ENCODE data around the gene CLASP1. TPM values are rescaled to one million over a fixed set of nuclear protein-coding genes. Genes with fewer than 3 reads are reported as not detected.

Gene CLASP1
- total RNA-seq, 1 donor from 2014 or later, result 54.1 TPM

GRCh38 chr2:121504316-121504715 is 144.9 kb downstream of the CLASP1 start:
- DNase-seq (ENCODE audit: low read depth), result no peak
- no peaks in the 10 kb centered on the region for H3K27me3 ChIP-seq (ENCODE audit: control insufficient read depth, insufficient read depth, low read length)
- TF ChIP-seq CTCF (IDR thresholded peaks at IDR 0.05; ENCODE audit: insufficient read depth, low read length, poor library complexity, severe bottlenecking), result no peak
- H3K36me3 ChIP-seq (ENCODE audit: control insufficient read depth, insufficient read depth, low read length), result no peaks in the 10 kb centered on the region
- no peak overlapping the region for H3K4me3 ChIP-seq (ENCODE audit: low read depth, low read length)

GRCh38 chr2:121502781-121503180 is 146.5 kb downstream of the CLASP1 start:
- DNase-seq (ENCODE audit: low read depth), result no peak
- no peaks in the 10 kb centered on the region for H3K27me3 ChIP-seq (ENCODE audit: control insufficient read depth, insufficient read depth, low read length)
- no peak overlapping the region for H3K4me3 ChIP-seq (ENCODE audit: low read depth, low read length)
- TF ChIP-seq CTCF (IDR thresholded peaks at IDR 0.05; ENCODE audit: insufficient read depth, low read length, poor library complexity, severe bottlenecking), result no peak
- no peaks in the 10 kb centered on the region for H3K36me3 ChIP-seq (ENCODE audit: control insufficient read depth, insufficient read depth, low read length)

- Histone ChIP-seq H3K36me3 (ENCODE audit: control insufficient read depth, insufficient read depth, low read length) (no peaks in the 10 kb centered on the region), H3K4me3 (ENCODE audit: low read depth, low read length) (no peak overlapping the region), H3K27me3 (ENCODE audit: control insufficient read depth, insufficient read depth, low read length) (no peaks in the 10 kb centered on the region)
- DNase-seq (ENCODE audit: low read depth), result no peak
- no peak for TF ChIP-seq CTCF (IDR thresholded peaks at IDR 0.05; ENCODE audit: insufficient read depth, low read length, poor library complexity, severe bottlenecking)
Measured at GRCh38 chr2:121502246-121502645, 147.0 kb downstream of the CLASP1 start.

- no peak for DNase-seq (ENCODE audit: low read depth)
- H3K36me3 ChIP-seq (ENCODE audit: control insufficient read depth, insufficient read depth, low read length), result no peaks in the 10 kb centered on the region
- TF ChIP-seq CTCF (IDR thresholded peaks at IDR 0.05; ENCODE audit: insufficient read depth, low read length, poor library complexity, severe bottlenecking), result no peak
- H3K4me3 ChIP-seq (ENCODE audit: low read depth, low read length), result no peak overlapping the region
- no peaks in the 10 kb centered on the region for H3K27me3 ChIP-seq (ENCODE audit: control insufficient read depth, insufficient read depth, low read length)
Measured at GRCh38 chr2:121501554-121501953, 147.7 kb downstream of the CLASP1 start.

- H3K4me3 ChIP-seq (ENCODE audit: low read depth, low read length), result no peak overlapping the region
- TF ChIP-seq CTCF (IDR thresholded peaks at IDR 0.05; ENCODE audit: insufficient read depth, low read length, poor library complexity, severe bottlenecking), result no peak
- no peak for DNase-seq (ENCODE audit: low read depth)
Measured at GRCh38 chr2:121501031-121501430, 148.2 kb downstream of the CLASP1 start.

GRCh38 chr2:121498731-121499130 is 150.5 kb downstream of the CLASP1 start:
- DNase-seq (ENCODE audit: low read depth), result no peak
- no peak for TF ChIP-seq CTCF (IDR thresholded peaks at IDR 0.05; ENCODE audit: insufficient read depth, low read length, poor library complexity, severe bottlenecking)
- Histone ChIP-seq H3K36me3 (ENCODE audit: control insufficient read depth, insufficient read depth, low read length) (no peaks in the 10 kb centered on the region), H3K4me3 (ENCODE audit: low read depth, low read length) (no peak overlapping the region), H3K27me3 (ENCODE audit: control insufficient read depth, insufficient read depth, low read length) (no peaks in the 10 kb centered on the region)

More at GRCh38 chr2:121501031-121501430, 148.2 kb downstream of the CLASP1 start:
- Histone ChIP-seq H3K36me3 (ENCODE audit: control insufficient read depth, insufficient read depth, low read length) (no peaks in the 10 kb centered on the region), H3K27me3 (ENCODE audit: control insufficient read depth, insufficient read depth, low read length) (no peaks in the 10 kb centered on the region)
